Muscle of back (tissue), 11 donors: ENCODE measurements around the gene PSEN1. TPM values are rescaled to one million over a fixed set of nuclear protein-coding genes. Genes with fewer than 3 reads are reported as not detected.
"Not testable (repeated sequence)": the region's sequence is repeated elsewhere in the genome, so short reads cannot be mapped to it uniquely, and the experiment has no call there.

Source experiments
- DNase-seq, 3 donors: peaks; one replicate each; pipeline versions ENCODE4 v3.0.0 to v3.0.0-alpha.2; 2013
- polyA plus RNA-seq, 10 donors: library from polyadenylated mRNA; unstranded; fragments of 120-200 nt; gene quantifications; one replicate each; pipeline ENCODE4 v1.2.1, GENCODE V29; 2013; ENCODE audit not compliant: insufficient read length in 10 of 10

PSEN1 gene
- polyA plus RNA-seq, 10 donors: 27.8 to 35.6 (median 31.7) TPM

DNA sequence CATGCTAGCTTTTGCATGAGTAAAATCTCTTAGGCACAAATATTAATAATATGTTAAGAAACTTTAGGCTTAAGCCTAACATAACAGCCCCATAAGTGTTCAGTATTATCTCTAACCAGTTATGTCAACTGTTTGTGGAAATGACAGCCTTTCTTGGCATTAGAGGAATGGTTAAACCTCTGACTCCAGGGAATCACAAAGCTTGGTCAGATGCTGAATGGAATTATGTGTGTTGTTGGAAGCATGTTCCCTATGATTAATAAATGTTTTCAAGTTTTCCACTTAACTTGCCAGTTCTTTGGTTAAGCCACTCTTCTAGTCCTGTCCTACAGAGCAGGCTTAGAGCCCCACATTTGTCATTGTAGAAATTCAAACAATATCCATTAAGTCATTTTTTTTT lies 17.0 kb downstream of the PSEN1 start:
- peak; percentile 29 to 49 (median 30) for DNase-seq

DNA sequence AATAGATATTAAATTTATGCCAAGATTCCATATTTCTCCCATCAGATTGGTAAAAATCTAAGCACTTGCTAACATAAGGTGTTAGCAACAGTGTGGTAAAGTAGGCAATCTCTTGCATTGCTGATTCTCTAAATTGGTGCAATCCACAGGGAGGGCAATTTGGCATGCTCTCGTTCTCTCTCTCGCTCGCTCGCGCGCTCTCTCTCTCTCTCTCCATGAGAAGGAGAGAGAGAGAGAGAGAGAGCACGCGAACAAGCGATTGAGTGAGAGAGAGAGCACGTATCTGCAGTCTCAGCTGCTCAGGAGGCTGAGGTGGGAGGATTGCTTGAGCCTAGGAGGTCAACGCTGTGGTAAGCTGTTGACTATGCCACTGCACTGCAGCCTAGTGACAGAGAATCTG lies 25.9 kb downstream of the PSEN1 start:
- no peak for DNase-seq

- DNase-seq: no peak
Observed at GRCh38 chr14:73166399-73166798, 30.1 kb downstream of the PSEN1 start.

- DNase-seq: no peak
Observed at GRCh38 chr14:73167727-73168126, 31.4 kb downstream of the PSEN1 start.

- DNase-seq: no peak
Observed at GRCh38 chr14:73168274-73168673, 32.0 kb downstream of the PSEN1 start.

DNA sequence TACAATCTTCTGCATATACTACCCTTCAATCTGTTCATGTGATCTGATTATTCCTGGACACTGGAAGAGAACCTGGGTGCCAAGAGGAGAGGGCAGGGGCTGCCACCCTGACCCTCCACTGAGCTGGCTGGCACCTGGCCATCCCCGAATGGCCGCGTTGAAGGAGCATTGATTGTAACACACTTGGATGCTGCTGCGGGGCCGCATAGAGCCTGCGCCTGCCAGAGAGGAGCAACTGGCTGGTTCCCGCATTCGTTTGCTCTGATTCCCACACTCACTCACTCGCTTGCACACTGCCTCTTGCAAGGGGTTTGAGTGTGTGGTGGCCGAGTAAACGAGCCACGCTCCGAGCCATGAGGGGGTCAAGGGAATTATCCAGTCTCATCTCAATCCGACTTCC lies 32.4 kb downstream of the PSEN1 start:
- no peak for DNase-seq

DNA sequence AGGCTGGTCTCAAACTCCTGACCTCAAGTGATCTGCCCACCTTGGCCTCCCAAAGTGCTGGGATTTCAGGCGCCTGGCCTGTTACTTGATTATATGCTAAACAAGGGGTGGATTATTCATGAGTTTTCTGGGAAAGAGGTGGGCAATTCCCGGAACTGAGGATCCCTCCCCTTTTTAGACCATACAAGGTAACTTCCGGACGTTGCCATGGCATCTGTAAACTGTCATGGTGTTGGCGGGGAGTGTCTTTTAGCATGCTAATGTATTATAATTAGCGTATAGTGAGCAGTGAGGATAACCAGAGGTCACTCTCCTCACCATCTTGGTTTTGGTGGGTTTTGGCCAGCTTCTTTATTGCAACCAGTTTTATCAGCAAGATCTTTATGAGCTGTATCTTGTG lies 33.5 kb downstream of the PSEN1 start:
- not testable (repeated sequence) for DNase-seq

DNA sequence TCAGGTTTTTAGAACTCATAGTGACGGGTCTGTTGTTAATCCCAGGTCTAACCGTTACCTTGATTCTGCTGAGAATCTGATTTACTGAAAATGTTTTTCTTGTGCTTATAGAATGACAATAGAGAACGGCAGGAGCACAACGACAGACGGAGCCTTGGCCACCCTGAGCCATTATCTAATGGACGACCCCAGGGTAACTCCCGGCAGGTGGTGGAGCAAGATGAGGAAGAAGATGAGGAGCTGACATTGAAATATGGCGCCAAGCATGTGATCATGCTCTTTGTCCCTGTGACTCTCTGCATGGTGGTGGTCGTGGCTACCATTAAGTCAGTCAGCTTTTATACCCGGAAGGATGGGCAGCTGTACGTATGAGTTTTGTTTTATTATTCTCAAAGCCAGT lies 34.4 kb downstream of the PSEN1 start:
- no peak for DNase-seq

DNA sequence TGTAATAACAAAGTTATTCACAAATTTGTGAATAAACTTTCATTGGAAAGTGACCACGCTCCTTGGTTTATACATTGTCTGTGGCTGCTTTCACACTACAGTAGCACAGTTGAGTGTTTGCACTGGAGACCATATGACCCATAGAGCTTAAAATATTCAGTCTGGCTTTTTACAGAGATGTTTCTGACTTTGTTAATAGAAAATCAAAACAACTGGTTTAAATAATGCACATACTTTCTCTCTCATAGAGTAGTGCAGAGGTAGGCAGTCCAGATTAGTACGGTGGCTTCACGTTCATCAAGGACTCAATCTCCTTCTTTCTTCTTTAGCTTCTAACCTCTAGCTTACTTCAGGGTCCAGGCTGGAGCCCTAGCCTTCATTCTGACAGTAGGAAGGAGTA lies 36.2 kb downstream of the PSEN1 start:
- DNase-seq: no peak

- DNase-seq: peak; percentile 29 to 70 (median 54)
Observed at GRCh38 chr14:73173092-73173735, 36.9 kb downstream of the PSEN1 start.

- no peak for DNase-seq
Observed at GRCh38 chr14:73176685-73177084, 40.4 kb downstream of the PSEN1 start.

DNA sequence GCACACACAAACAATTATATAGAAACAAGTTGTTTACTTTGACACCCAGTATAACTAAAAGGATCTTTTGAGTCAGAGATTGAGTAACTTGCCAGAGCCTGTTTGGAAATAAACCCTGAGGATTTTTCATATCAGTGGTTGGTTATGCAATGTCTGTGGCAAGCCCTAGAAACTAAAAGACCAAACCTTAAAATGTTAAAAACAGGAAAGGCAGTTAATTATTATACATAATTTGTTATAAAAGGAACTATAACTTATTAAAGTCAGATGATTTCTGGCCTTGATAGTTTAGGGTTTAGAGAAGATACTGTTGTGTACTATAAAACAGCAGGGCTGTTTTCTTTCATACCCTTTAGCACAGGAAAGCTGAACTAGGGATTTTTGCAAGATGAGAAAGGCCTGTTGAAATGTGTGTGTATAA lies 44.1 kb downstream of the PSEN1 start:
- DNase-seq: peak in 1 of 3 donors; percentile 8

GRCh38 chr14:73180969-73181368 lies 44.7 kb downstream of the PSEN1 start:
- not testable (repeated sequence) for DNase-seq

DNA sequence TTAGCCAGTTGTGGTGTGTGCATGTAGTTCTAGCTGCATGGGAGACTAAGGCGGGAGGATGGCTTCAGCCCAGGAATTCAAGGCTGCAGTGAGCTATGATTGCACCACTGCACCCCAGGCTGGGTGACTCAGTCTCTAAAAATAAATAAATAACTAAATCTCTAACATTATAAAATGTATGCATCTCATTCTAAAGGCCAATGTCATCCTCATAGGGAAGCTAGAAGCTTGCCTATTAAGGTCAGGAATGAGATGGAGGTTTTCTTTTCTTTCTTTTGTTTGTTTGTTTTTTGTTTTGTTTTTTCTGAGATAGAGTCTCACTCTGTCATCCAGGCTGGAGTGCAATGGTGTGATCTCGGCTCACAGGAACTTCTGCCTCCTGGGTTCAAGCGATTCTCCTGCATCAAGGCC lies 52.2 kb downstream of the PSEN1 start:
- DNase-seq: peak in 1 of 3 donors; percentile 28

DNA sequence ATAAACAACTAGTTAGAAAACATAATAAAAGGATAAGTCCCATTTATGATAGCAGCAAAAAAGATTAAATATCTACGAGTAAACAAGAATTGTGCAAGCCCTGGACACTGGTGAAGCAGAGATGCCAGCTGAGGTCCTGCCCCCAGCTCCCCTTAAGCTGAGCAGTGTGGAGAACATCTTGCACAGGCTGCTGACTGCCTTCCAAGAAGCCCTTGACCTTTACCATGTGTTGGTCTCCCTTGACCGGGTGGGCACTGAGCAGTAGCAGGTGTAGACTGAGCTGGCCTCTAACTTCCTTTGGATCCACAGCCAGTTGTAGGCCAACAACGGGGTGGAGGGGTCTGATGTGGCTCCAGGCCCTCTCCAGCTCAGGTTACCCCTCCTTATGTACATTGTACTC lies 53.3 kb downstream of the PSEN1 start:
- no peak for DNase-seq

GRCh38 chr14:73191441-73191840 lies 55.1 kb downstream of the PSEN1 start:
- DNase-seq: no peak

DNA sequence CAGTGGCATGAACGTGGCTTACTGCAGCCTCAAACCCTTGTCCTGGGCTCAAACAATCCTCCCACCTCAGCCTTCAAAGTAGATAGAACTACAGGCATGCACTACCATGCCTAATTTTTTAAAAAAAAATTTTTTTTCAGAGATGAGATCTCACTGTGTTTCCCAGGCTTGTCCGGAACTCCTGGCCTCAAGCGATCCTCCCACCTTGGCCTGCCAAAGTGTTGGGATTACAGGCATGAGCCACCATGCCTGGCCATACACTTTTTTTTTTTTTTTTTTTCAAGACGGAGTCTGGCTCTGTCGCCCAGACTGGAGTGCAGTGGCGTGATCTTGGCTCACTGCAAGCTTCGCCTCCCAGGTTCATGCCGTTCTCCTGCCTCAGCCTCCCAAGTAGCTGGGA lies 58.0 kb downstream of the PSEN1 start:
- not testable (repeated sequence) for DNase-seq

DNA sequence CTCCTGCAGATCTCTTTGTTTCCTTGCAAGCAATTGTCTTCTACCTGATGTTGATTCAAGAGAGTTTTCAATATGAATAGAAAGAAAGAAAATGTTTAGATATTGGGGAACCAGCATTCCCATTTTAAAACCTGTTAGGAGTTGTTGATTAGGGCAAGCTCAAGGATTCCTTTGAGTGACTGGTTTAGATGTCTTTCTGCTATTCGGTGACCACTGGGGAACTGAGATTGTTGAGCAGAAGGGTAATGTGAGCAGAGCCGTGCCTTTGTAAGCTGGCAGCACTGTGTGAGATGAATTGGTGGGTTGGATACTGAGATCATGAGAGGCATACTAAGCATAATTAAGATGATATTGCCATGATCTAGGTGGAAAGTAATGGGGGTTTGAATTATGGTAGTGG lies 61.9 kb downstream of the PSEN1 start:
- no peak for DNase-seq

DNA sequence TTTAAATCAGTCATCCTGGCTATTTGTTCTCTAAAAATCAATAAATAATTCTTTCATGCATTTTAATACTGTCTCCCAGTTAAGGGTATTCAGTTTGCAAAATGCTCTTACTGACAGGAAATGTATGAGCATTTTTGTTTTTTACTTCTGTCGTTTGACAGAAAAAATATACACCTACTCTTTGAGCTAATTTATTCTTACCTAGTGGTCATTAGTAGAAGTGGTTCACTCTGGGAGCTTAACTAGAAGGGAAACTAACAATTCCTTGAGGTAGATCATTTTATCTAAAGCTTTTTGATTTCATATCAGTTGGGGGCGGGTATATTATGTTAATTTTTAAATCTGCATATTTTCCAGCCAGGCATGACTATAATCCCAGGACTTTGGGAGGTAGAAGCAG lies 67.2 kb downstream of the PSEN1 start:
- no peak for DNase-seq

DNA sequence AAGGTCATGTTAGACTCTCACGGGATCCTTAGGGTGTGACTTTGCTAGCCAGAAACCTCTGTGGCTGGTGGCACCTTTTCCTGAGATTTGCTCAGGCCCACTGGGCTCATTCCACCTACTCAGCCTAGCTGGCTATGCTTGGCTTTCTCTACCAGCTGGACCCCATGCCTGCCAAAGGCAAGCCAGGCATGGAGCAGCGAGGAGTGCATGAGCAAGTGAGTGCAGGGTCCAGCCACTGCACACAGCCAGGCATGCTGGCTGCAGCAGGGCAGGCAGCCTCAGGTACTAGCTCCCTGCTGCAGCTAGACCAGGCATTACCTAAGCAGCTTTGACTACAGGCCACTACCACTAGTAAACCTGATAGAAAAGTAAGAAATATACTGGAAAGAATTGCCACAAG lies 71.3 kb downstream of the PSEN1 start:
- no peak for DNase-seq

DNA sequence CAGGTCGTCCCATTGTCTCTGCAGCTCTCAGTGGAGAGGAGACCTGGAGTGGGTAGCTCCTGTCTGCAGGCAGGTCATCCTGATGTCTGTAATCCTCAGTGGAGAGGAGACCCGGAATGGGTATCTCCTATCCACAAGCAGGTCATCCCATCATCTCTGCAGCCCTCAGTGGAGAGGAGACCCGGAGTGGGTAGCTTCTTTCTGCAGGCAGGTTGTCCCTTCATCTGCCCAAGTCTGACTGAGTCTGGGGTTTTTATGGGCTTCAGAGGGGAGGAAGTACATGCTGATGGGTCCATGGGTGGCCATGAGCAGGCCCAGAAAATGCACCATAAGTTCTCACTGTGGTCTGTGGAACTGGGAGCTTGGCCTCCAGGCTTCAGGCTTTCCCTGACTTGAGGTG lies 72.1 kb downstream of the PSEN1 start:
- DNase-seq: no peak

DNA sequence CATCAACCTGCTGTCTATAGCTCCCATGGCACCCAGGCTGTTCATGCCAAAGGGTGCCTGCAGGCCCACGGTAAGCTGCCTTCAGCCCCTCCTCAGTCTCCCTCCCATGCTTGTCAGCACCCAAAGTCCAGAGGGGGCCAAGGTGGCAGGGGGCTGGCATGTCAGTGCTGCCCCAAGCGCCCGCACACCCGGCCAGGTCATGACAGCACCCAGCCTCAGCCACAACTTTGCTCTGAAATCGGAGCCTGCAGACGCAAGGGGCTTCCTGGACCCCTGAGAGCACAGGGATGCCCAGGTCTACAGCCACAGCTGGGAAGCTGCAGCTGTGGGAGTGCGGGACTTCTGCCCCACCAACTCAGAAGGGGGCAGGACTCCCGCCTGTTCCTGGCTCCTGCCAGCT lies 72.5 kb downstream of the PSEN1 start:
- no peak for DNase-seq

- peak in 1 of 3 donors; percentile 12 for DNase-seq
Observed at GRCh38 chr14:73209953-73210352, 73.6 kb downstream of the PSEN1 start.
